ENCODE results near the gene SCAMP5. TPM values are rescaled to one million over a fixed set of nuclear protein-coding genes. Genes with fewer than 3 reads are reported as not detected.

The SCAMP5 gene
- total RNA-seq, 2 donors from 2014 or later, result 21.1 to 30.4 TPM

- DNase-seq (no peak), ATAC-seq (no peak)
- TF ChIP-seq POLR2A (IDR thresholded peaks at IDR 0.05) (no peak), CTCF (IDR thresholded peaks at IDR 0.05) (no peak)
- no peaks in the 10 kb centered on the region for H3K36me3 ChIP-seq (replicated peaks in 1 of 2; ENCODE audit: insufficient read depth in 1 of 2, low read depth in 2 of 2)
- WGBS, 2 donors, result 74 to 92% methylated on average over 5 of the region's 5 CpGs
- intact Hi-C loops (cut with DNase I), result no loop called here
- H3K4me3 ChIP-seq, result no peak overlapping the region
- no peaks in the 10 kb centered on the region for H3K27me3 ChIP-seq
- H3K27ac ChIP-seq, result no peak overlapping the region
- peaks cover 9% of the 10 kb centered on the region for H3K4me1 ChIP-seq
- H3K9me3 ChIP-seq, result no peaks in the 10 kb centered on the region
Measured at GRCh38 chr15:75008221-75008625, 12.9 kb downstream of the SCAMP5 start.

- TF ChIP-seq CTCF (IDR thresholded peaks at IDR 0.05) (no peak), POLR2A (IDR thresholded peaks at IDR 0.05) (no peak)
- no peaks in the 10 kb centered on the region for H3K36me3 ChIP-seq (replicated peaks in 1 of 2; ENCODE audit: insufficient read depth in 1 of 2, low read depth in 2 of 2)
- no peak for ATAC-seq
- H3K27ac ChIP-seq, result no peak overlapping the region
- peaks cover 9% of the 10 kb centered on the region for H3K4me1 ChIP-seq
- no peak for DNase-seq
- intact Hi-C loops (cut with DNase I), result no loop called here
- 75 to 82% methylated on average over 6 of the region's 6 CpGs for WGBS, 2 donors
- no peaks in the 10 kb centered on the region for H3K27me3 ChIP-seq
- H3K9me3 ChIP-seq, result no peaks in the 10 kb centered on the region
- no peak overlapping the region for H3K4me3 ChIP-seq
Measured at GRCh38 chr15:75008629-75009326, 13.4 kb downstream of the SCAMP5 start.

DNA sequence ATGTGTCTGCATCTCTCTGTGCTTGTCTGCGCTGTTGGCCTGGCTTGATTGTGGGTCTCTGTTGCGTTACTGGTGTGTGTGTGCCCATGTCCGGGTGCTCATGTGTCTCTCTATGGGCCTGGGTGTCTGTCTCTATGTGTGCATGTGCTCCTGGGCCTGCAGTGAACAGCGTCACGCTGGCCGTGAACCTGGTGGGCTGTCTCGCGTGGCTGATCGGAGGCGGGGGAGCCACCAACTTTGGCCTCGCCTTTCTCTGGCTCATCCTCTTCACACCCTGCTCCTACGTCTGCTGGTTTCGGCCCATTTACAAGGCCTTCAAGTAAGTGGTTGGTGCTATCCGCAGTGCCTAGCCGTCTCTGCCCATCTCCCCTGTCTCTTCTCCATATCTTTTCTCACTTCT, 21.1 kb downstream of the SCAMP5 start:
- peaks cover 0 to 5% of the 10 kb centered on the region in 2 donors for H3K36me3 ChIP-seq (replicated peaks in 1 of 2; ENCODE audit: insufficient read depth in 1 of 2, low read depth in 2 of 2)

GRCh38 chr15:75019916-75020315, 24.6 kb downstream of the SCAMP5 start:
- Histone ChIP-seq H3K27ac (no peak overlapping the region), H3K27me3 (no peaks in the 10 kb centered on the region), H3K4me1 (peaks cover 7% of the 10 kb centered on the region), H3K36me3 (replicated peaks in 1 of 2; ENCODE audit: insufficient read depth in 1 of 2, low read depth in 2 of 2) (peaks cover 0 to 5% of the 10 kb centered on the region in 2 donors), H3K4me3 (no peak overlapping the region), H3K9me3 (no peaks in the 10 kb centered on the region)
- DNase-seq (no peak), ATAC-seq (no peak)
- WGBS, 2 donors, result 100% methylated on average over 3 of the region's 3 CpGs
- intact Hi-C loops (cut with DNase I), result no loop called here
- TF ChIP-seq POLR2A (IDR thresholded peaks at IDR 0.05) (no peak), CTCF (IDR thresholded peaks at IDR 0.05) (no peak)

More for the DNA sequence above, 21.1 kb downstream of the SCAMP5 start:
- no peaks in the 10 kb centered on the region for H3K27me3 ChIP-seq
- H3K27ac ChIP-seq, result no peak overlapping the region
- no peak for ATAC-seq
- DNase-seq, result no peak
- intact Hi-C loops (cut with DNase I), result no loop called here
- H3K9me3 ChIP-seq, result no peaks in the 10 kb centered on the region
- H3K4me3 ChIP-seq, result no peak overlapping the region
- WGBS, 2 donors, result 94% methylated on average over 15 of the region's 15 CpGs; no CpG with 5 or more reads in 1 of the 2 donors
- TF ChIP-seq CTCF (IDR thresholded peaks at IDR 0.05) (no peak), POLR2A (IDR thresholded peaks at IDR 0.05) (no peak)
- no peaks in the 10 kb centered on the region for H3K4me1 ChIP-seq

DNA sequence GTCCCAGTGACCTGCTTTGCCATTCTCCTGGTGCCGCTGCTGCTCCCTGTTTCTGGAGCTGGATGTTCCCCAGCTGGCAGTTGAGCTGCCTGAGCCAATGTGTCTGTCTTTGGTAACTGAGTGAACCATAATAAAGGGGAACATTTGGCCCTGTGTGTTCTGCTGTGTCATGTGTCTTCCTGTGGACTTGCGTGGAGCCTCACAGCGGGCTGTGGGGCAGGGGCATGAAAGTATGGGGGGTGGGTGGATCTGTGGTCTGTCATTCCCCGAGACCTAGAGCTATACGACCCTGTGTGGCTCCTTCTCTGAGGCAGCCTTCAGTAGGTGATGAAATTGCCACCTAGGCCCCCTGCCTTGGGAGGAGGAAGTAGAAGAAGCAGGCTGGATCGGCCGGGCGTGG, 26.0 kb downstream of the SCAMP5 start:
- H3K27me3 ChIP-seq, result no peaks in the 10 kb centered on the region
- no peak for TF ChIP-seq POLR2A (IDR thresholded peaks at IDR 0.05)
- TF ChIP-seq CTCF (IDR thresholded peaks at IDR 0.05), result no peak

More for the DNA sequence above, 26.0 kb downstream of the SCAMP5 start:
- no peaks in the 10 kb centered on the region for H3K9me3 ChIP-seq
- no peak overlapping the region for H3K4me3 ChIP-seq
- ATAC-seq (no peak), DNase-seq (no peak)
- no peak overlapping the region for H3K27ac ChIP-seq
- intact Hi-C loops (cut with DNase I), result no loop called here
- H3K36me3 ChIP-seq (replicated peaks in 1 of 2; ENCODE audit: insufficient read depth in 1 of 2, low read depth in 2 of 2), result peaks cover 0 to 5% of the 10 kb centered on the region in 2 donors
- 83 to 90% methylated on average over 8 of the region's 8 CpGs for WGBS, 2 donors
- H3K4me1 ChIP-seq, result peaks cover 7% of the 10 kb centered on the region

All from body of pancreas (tissue), 4 donors.